ENCODE data around the gene DMGDH. TPM values are rescaled to one million over a fixed set of nuclear protein-coding genes. Genes with fewer than 3 reads are reported as not detected.

DMGDH gene
- total and polyA plus RNA-seq, 4 donors: 0.24 to 2.6 (median 1.1) TPM

DNA sequence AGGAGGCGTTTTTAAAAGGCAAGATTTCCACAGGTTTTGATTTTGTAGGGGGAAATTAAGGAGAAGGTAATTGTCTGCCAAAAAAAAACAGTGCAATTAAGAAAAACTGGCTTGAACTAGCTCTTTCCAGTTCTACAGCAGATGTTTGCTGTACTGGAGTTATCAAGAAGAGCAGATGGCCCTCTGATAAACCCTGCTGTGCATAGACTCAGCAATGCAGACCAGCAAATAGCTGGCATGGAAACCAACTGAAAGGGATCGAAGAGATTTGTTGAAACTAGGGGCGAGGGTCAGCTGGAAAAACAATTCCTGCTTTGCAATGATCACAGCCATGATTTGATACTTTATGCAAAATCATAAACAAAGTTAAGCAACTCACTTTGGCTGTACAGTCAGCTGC is 24.3 kb upstream of the DMGDH start:
- H3K9ac ChIP-seq (ENCODE audit: insufficient read depth in 1 of 2, low read length in 2 of 2): no peak overlapping the region

DNA sequence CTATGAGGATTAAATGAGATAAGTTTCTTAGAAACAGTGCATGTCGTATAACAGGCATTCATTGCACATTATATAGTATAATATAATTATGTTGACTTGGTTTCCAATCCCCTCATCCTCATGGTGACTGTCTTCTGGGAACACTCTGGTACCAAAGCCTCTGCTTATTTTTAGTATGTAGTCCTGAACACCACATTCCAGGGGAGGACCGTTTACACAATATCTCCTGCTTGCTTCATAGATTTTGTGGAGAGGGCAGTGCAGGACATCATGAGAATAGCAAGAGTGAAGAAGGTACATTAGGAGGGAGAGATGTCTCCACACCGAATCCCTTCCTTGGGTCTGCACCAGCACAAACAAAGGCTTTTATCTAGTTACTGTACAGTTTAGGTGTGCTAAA is 21.6 kb upstream of the DMGDH start:
- Histone ChIP-seq H3K4me1 (ENCODE audit: control insufficient read depth in 5 of 5, insufficient read depth in 5 of 5, low read length in 5 of 5) (peaks cover 0 to 10% (median 0%) of the 10 kb centered on the region in 5 donors), H3K27me3 (ENCODE audit: control insufficient read depth in 3 of 3, insufficient read depth in 3 of 3, low read length in 2 of 3) (no peaks in the 10 kb centered on the region), H3K9me3 (ENCODE audit: control insufficient read depth in 4 of 4, insufficient read depth in 3 of 4, low read length in 3 of 4) (no peaks in the 10 kb centered on the region), H3K4me3 (no peak overlapping the region), H3K27ac (ENCODE audit: low read depth in 1 of 2, low read length in 1 of 2) (no peak overlapping the region), H3K36me3 (ENCODE audit: control insufficient read depth in 4 of 4, insufficient read depth in 4 of 4, low read length in 4 of 4) (no peaks in the 10 kb centered on the region), H3K9ac (ENCODE audit: insufficient read depth in 1 of 2, low read length in 2 of 2) (no peak overlapping the region)
- DNase-seq (no peak), ATAC-seq (ENCODE audit: insufficient read depth, low FRiP score) (no peak)
- TF ChIP-seq, protein P1, sequence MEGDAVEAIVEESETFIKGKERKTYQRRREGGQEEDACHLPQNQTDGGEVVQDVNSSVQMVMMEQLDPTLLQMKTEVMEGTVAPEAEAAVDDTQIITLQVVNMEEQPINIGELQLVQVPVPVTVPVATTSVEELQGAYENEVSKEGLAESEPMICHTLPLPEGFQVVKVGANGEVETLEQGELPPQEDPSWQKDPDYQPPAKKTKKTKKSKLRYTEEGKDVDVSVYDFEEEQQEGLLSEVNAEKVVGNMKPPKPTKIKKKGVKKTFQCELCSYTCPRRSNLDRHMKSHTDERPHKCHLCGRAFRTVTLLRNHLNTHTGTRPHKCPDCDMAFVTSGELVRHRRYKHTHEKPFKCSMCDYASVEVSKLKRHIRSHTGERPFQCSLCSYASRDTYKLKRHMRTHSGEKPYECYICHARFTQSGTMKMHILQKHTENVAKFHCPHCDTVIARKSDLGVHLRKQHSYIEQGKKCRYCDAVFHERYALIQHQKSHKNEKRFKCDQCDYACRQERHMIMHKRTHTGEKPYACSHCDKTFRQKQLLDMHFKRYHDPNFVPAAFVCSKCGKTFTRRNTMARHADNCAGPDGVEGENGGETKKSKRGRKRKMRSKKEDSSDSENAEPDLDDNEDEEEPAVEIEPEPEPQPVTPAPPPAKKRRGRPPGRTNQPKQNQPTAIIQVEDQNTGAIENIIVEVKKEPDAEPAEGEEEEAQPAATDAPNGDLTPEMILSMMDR (IDR thresholded peaks at IDR 0.05; ENCODE audit: control extremely low read depth, extremely low read depth): no peak
- 60 to 75% methylated on average over 3 of the region's 3 CpGs for WGBS, 2 donors

More for the DNA sequence above, 24.3 kb upstream of the DMGDH start:
- no peaks in the 10 kb centered on the region for H3K27me3 ChIP-seq (ENCODE audit: control insufficient read depth in 3 of 3, insufficient read depth in 3 of 3, low read length in 2 of 3)
- peaks cover 0 to 10% (median 0%) of the 10 kb centered on the region in 5 donors for H3K4me1 ChIP-seq (ENCODE audit: control insufficient read depth in 5 of 5, insufficient read depth in 5 of 5, low read length in 5 of 5)
- no peaks in the 10 kb centered on the region for H3K36me3 ChIP-seq (ENCODE audit: control insufficient read depth in 4 of 4, insufficient read depth in 4 of 4, low read length in 4 of 4)
- peak in 2 of 3 donors; percentile 38 to 78 for DNase-seq
- H3K9me3 ChIP-seq (ENCODE audit: control insufficient read depth in 4 of 4, insufficient read depth in 3 of 4, low read length in 3 of 4): no peaks in the 10 kb centered on the region
- no peak overlapping the region for H3K4me3 ChIP-seq
- no peak for ATAC-seq (ENCODE audit: insufficient read depth, low FRiP score)
- TF ChIP-seq, protein P1 (IDR thresholded peaks at IDR 0.05; ENCODE audit: control extremely low read depth, extremely low read depth): no peak
- no peak overlapping the region for H3K27ac ChIP-seq (ENCODE audit: low read depth in 1 of 2, low read length in 1 of 2)
- 63 to 81% methylated on average over 3 of the region's 3 CpGs for WGBS, 2 donors

DNA sequence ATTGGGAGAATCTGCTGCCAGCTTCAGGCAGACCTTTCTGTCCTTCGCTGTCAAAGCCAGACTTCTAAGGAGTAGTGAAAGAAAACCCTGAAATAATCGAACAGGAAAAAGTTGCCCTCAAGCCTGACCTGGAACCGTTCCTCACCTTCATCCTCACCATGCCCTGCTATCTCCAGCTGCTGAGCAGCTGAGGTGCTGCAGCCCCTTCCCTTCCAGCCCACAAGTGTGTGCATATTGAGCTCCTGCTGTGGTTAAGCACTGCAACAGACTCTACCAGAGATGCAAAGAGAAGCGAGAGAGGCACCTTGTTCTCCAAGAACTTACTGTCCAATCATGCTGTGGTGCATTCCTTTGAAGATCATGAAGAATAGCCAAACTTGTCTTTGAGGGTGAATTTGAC is 19.0 kb upstream of the DMGDH start:
- ATAC-seq (ENCODE audit: insufficient read depth, low FRiP score): no peak
- Histone ChIP-seq H3K9ac (ENCODE audit: insufficient read depth in 1 of 2, low read length in 2 of 2) (no peak overlapping the region), H3K27me3 (ENCODE audit: control insufficient read depth in 3 of 3, insufficient read depth in 3 of 3, low read length in 2 of 3) (no peaks in the 10 kb centered on the region), H3K9me3 (ENCODE audit: control insufficient read depth in 4 of 4, insufficient read depth in 3 of 4, low read length in 3 of 4) (no peaks in the 10 kb centered on the region), H3K36me3 (ENCODE audit: control insufficient read depth in 4 of 4, insufficient read depth in 4 of 4, low read length in 4 of 4) (no peaks in the 10 kb centered on the region), H3K4me3 (no peak overlapping the region), H3K27ac (ENCODE audit: low read depth in 1 of 2, low read length in 1 of 2) (no peak overlapping the region), H3K4me1 (ENCODE audit: control insufficient read depth in 5 of 5, insufficient read depth in 5 of 5, low read length in 5 of 5) (no peaks in the 10 kb centered on the region)
- DNase-seq: no peak
- TF ChIP-seq, protein P1 (IDR thresholded peaks at IDR 0.05; ENCODE audit: control extremely low read depth, extremely low read depth): no peak
- 78 to 89% methylated on average over 4 of the region's 4 CpGs for WGBS, 2 donors

DNA sequence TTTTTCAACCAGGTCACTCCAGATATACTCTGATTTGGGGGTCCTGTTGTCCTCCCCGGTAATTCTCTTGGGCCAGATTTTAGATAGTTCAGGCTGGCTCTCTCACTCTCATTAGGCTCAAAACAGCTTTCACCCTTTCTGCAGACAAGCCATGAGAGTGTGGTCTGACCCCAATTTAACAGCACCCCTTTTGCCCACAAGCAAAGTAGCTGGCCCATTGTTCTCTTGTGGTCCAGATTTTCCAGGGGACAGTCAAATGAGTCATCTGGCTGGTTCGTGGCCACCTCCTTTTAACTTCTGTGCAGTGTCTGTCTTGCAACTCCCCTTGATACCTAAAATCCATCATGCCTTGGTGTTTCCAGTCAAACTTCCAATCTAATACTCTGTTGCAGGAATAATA is 16.6 kb upstream of the DMGDH start:
- Histone ChIP-seq H3K9me3 (ENCODE audit: control insufficient read depth in 4 of 4, insufficient read depth in 3 of 4, low read length in 3 of 4) (no peaks in the 10 kb centered on the region), H3K27ac (ENCODE audit: low read depth in 1 of 2, low read length in 1 of 2) (no peak overlapping the region), H3K4me3 (no peak overlapping the region), H3K36me3 (ENCODE audit: control insufficient read depth in 4 of 4, insufficient read depth in 4 of 4, low read length in 4 of 4) (no peaks in the 10 kb centered on the region), H3K4me1 (ENCODE audit: control insufficient read depth in 5 of 5, insufficient read depth in 5 of 5, low read length in 5 of 5) (no peaks in the 10 kb centered on the region), H3K9ac (ENCODE audit: insufficient read depth in 1 of 2, low read length in 2 of 2) (no peak overlapping the region), H3K27me3 (ENCODE audit: control insufficient read depth in 3 of 3, insufficient read depth in 3 of 3, low read length in 2 of 3) (no peaks in the 10 kb centered on the region)
- ATAC-seq (ENCODE audit: insufficient read depth, low FRiP score) (no peak), DNase-seq (no peak)
- 84 to 91% methylated on average over 2 of the region's 2 CpGs for WGBS, 2 donors
- TF ChIP-seq, protein P1 (IDR thresholded peaks at IDR 0.05; ENCODE audit: control extremely low read depth, extremely low read depth): no peak

Measured in lung (tissue), 12 donors.